Posterior vena cava (tissue), 2 donors: ENCODE results near the gene PDCD2. TPM values are rescaled to one million over a fixed set of nuclear protein-coding genes. Genes with fewer than 3 reads are reported as not detected.
"Not testable (repeated sequence)": the region's sequence is repeated elsewhere in the genome, so short reads cannot be mapped to it uniquely, and the experiment has no call there.

Experiments
- DNase-seq: peaks from one replicate; pipeline ENCODE4 v3.0.0-alpha.2; 2020; ENCODE audit warnings: low spot score
- intact Hi-C, 2 donors: fragments of 100-400 bp; cut with DNase I; formaldehyde crosslinking; loops; one replicate each; pipeline versions ENCODE4 v1.14.1 to v1.14.2; 2022 to 2023
- total RNA-seq, 2 donors: library from RNA; stranded (reverse); fragmentation: NEBNext Ultra II Directional; extraction: Animal tissue kit (Norgen Biotek cat#: 25700); gene quantifications; one replicate each; pipeline ENCODE4 v1.2.1, GENCODE V29; 2021
- donor health status: DM: yes; HTN: yes; CAD: no.
- donor health status: DM: yes; HTN: yes; CAD: no.

PDCD2 gene
- total RNA-seq, 2 donors from 2014 or later, result 33.6 to 40.7 TPM

DNA sequence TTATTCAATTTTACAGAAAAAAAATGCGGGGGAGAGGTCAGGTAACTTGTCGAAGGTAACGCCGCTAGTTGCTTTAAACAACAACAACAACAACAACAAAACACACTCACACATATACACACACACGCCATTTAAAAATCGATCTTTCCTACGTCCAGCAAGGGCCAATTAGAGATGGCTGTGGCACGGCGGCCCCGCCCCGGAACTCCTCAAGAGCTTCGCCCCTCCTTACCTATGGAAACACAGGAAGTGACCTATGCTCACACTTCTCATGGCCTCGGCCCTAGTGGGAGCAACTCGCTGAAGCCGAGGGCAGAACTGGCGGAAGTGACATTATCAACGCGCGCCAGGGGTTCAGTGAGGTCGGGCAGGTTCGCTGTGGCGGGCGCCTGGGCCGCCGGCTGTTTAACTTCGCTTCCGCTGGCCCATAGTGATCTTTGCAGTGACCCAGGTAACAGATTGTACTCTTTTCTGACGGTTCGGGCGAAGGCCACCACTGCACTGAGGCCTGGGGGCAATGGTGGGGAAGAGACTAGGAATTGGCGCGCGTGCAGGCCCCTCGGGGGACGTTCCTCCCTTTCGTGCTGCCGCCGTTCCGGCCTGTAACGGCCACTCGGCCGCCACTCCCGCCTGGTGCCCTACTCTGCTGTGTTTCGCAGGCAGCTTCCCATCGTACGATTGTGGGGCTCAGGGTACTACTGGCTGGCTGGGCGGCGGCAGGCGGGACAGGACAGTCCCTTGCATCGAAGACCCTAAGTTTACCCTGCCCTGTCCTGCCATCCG is 30.2 kb downstream of the PDCD2 start, which contains the start of gene TBP:
TBP (plus strand) TSS at position 357 of the 783 bp plus-strand sequence. CDS start 2,661 bp downstream, outside the sequence.
- peak; percentile 99 for DNase-seq
- intact Hi-C loops, result no loop called here

DNA sequence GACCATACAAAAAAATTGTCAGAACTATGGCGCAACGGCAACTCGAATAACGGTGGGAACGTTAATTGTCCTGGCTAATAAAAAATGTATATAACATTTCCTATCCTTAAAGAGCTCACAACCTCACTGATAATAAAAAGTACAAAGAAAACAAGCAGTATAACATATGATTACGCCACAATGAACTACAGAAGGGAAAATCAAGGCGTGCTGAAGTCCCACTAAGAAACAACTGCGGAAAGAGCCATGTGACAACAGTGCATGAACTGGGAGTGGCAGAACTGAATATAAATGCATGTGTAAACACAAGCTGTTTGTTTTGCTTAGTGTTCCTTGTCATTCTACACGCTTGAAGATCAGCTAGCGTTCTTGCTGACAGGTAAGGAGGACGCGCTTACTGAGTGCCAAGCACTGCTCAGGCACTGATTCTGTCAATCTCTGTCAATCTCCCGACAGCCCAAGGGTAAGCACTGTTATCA is 30.9 kb downstream of the PDCD2 start:
- DNase-seq, result no peak
- intact Hi-C loops, result no loop called here

DNA sequence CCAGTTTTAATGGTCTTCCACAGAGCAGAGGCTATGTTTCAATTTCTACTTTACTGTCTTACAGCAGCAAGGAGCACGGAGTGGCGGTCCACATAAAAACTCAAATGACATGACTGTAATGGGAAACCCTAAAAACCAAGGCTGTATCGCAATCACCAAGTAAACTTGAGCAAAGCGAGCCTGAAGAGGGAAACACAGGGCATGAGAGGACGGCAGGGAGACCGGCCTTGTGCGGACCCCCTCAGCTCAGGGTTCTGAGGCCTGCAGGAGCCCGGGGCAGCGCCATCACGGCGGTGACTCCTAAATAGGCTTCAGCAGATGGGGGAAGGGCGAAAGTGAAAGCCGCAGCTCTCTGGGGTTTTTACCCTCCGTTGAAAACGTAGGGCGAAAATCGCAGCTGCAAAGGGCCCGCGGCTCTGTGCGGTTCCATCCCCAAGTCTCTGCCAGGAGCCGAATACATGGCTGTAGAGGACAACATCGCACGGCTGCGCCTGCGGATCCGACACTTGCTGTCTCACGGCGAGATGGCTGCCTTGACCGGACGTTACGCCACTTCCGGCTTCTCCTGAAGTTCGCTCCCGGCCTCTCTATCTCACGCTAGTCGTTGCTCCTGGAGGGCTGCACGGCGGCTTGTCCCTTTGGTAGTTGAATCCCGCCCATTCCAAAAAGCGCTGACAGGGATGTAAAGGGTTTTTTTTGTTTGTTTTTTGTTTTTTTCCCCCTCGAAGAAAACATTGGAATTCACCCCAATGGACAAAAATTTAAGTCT is 31.5 kb downstream of the PDCD2 start, which contains the start of gene PSMB1:
PSMB1 (minus strand) TSS at position 543 of the 769 bp plus-strand sequence; CDS start at position 478, 65 bp downstream.
- DNase-seq, result peak; percentile 98
- intact Hi-C loops, result no loop called here

DNA sequence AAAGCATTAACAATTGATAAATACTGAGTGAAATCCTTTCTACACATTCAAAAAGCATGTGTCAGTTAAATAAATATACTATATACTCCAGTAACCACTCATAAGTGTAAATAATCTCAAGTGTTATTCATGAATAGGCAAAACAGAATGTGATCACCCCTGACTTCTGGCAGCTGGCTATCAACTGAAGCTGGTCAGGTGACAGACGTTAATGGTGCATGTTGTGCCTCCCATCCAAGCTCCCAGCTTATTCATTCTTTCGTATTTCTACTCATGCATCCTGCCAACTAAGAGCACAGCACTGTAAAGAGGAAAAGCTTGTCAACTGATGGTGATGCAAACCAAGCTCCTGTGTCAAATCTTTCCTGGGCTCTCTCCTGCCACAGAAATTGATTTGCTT is 39.0 kb downstream of the PDCD2 start:
- intact Hi-C loops, result no loop called here
- DNase-seq, result no peak

DNA sequence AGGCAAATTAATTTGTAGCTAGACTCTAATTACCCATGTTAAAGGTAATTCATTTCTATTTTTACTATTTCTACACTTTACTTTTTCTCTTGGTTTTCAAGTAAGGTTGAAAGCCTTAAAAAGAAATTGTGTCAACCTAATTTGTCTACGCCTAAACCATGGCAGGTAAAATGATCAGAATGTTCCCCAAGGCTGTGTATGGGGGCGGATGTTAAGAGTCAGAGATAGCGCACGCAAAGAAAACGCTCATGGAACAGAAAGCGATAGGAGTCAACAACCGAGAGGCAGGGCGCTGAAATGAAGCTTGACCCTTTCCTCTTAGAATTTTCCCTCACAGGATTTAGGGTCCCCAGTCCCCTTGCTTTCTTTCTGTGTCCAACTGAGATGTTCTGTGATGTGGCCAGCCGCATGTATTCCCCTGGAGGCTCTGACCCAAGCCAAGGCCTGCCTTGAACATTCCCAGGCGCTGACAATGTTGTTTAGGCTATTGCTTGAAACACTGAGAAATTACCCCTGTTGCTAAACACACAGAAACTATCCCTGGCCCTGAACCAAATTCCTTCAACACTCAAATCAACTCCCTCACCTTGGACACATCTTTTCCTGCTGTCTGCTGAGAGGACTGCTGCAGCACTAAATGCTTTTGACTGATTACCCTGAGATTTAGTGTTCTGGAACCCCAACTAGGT is 42.3 kb downstream of the PDCD2 start:
- intact Hi-C loops, result no loop called here
- no peak for DNase-seq

DNA sequence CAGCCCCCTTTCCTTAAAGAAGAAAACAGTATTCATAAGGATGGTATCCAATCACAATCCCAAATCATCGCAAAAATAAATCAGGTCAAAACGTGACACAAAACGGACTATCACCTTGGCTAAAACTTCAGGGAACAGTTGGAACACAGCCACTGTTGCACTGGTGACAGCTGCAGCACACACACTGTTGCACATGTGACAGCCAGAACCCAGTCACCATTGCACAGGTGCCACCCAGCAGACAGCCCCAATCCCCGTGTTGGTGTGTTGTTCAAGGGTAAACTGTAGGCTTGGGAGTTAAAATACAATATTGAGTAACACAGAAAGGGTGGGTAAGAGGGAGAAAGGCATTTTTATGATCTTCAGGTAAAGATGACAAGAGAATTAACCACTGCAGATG is 47.1 kb downstream of the PDCD2 start:
- intact Hi-C loops, result loop anchor here in 1 of 2 donors (5.0 kb wide), 1 partner anchor 1355 kb away; no protein-coding TSS in a partner anchor

DNA sequence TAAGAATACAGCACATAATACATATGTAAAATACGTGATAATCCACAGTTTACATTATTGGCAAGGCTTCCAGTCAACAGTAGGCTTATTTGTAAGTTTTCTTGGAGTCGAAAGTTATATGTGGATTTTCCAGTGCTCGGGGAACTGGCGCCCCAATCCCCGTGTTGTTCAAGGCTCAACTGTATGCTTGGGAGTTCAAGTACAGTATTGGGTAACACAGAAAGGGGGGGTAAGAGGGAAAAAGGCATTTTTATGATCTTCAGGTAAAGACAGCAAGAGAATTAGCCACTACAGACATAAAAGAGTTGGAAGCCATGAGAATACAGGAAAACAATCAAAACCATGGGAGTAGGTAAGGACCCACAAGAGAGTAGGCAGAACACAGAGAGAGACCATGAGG is 47.8 kb downstream of the PDCD2 start:
- intact Hi-C loops, result loop anchor here in 1 of 2 donors (5.0 kb wide), 1 partner anchor 1354 kb away; no protein-coding TSS in a partner anchor
- no peak for DNase-seq

More for the DNA sequence above, 47.1 kb downstream of the PDCD2 start:
- DNase-seq, result no peak

DNA sequence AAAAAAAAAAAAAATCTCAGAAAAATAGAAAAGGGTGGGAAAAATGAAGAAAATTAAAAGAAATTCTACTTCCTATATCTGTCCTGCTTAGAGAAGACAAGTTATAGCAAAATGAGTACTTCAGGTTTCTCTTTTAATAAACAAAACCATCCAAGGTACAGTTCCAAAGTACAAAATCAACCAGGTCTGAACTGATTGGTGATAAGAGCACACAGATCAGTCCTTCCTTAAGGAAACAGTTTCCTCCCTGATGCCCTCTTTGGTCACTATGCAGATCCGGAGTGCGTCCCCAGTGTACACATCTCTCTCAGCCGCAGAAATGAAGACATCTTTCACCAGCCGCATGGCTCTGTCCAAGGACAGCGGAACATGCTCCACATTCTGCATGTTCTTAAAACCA is 49.4 kb downstream of the PDCD2 start:
- DNase-seq, result no peak
- intact Hi-C loops, result loop anchor here in 1 of 2 donors (5.0 kb wide), 1 partner anchor 1353 kb away; no protein-coding TSS in a partner anchor

DNA sequence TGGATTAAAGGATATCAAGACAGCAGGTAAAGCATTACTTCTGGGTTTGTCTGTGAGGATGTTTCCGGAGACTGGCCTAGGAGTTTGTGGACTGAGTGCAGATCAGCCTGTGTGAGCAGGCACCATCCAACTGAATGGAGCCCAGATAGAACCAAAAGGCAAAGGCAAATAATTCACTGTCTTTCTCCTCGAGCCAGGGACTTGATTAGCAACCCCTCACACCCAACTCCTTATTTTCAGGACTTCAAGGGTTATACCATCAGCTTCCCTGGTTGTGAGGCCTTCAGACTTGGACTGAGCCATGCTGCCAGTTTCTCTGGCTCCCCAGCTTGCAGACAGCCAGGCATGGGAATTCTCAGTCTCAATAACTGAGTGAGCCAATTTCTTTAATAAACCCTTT is 50.6 kb downstream of the PDCD2 start:
- intact Hi-C loops, result loop anchor here in 1 of 2 donors (5.0 kb wide), 1 partner anchor 746 kb away; no protein-coding TSS in a partner anchor
- DNase-seq, result no peak

DNA sequence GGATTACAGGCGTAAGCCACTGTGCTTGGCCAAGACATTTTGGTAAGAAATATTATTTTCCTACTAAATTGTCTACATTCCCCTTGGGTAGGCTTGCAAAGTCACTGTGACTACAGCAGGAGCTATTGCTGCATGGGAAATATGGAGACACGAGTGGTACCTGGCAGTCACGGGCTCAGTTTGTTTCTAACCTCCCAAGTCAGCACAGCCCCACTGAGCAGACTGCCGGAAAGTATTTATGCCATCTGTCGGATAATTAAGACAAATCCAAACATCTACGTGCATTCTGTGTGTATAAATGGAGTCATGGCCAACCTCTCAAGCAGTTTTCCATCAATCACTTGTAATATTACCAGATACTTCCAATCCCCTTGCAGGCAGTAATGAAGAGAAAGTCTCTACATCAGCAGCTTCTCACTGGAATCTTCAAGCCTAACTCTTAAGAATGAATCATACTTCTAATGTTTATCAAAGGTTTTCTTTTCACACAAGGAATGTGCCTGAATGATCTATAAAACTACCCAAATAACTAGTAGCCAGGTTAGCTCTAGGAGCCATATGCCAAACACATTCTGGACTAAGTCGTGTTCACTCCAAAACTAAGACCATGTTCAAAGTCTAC is 51.5 kb downstream of the PDCD2 start:
- intact Hi-C loops, result loop anchor here in 1 of 2 donors (5.0 kb wide), 1 partner anchor 746 kb away; no protein-coding TSS in a partner anchor
- DNase-seq, result no peak

DNA sequence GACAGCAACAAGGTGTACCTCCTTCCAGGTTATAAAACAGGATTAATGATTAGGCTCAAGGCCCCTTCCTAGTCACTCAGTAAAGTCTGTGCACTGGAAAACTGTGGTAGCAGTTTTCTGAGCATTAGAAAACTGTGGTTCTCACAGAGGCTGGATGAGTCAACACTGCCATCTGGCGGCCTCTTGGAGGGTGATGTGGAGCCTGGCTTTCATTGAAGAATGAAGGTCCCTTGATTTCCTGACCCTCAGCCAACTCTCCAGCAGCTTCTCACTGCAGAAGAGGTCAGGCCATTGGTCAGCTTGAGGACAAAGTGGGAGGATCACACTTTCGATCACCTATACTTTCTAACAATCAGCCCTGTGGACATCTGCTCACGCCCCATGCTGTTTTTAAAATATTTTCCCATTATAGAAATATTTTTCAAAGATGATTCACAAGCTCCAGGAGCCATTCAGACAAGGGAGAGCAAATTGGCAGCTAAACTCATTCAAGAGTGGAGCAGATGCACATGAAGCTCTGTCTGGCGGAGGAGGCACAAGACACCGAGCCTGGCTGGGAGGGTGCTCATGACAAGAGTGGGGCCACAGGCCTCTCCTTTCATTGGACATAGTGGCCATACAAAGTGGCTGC is 54.5 kb downstream of the PDCD2 start:
- intact Hi-C loops, result loop anchor here in 1 of 2 donors (5.0 kb wide), 1 partner anchor 743 kb away; no protein-coding TSS in a partner anchor
- DNase-seq, result peak; percentile 93

DNA sequence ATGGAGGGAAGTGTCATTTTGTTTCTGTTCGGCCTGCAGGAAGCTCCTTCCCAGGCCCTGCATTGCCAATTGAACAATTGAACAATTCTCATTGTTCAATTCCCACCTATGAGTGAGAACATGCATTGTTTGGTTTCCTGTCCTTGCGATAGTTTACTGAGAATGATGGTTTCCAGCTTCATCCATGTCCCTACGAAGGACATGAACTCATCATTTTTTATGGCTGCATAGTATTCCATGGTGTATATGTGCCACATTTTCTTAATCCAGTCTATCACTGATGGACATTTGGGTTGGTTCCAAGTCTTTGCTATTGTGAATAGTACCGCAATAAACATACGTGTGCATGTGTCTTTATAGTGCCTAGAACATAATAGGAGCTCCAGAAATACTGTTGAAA is 56.4 kb downstream of the PDCD2 start:
- intact Hi-C loops, DNase-seq: not testable (repeated sequence)

DNA sequence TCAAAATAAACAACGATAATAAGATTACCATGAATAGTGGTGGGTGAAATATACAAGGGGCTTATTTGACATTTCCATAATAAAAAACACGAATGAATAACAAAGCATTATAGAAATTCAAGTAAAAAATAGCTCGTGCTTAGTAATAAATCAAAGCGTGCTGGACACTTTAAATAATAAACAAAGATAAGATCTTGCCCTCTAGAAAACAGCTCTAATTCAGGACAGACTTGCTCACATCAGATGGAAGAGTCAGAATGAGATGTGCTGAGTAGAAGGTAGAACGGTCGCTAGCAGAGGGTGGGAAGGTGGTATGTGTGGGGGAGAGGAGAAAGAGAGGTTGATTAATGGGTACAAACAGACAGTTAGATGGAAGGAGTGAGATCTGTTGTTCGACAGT is 58.6 kb downstream of the PDCD2 start:
- intact Hi-C loops, result no loop called here
- DNase-seq, result no peak

Other genes starting within 250 kb of the PDCD2 start
- gene PSMB1, start 31.3 kb downstream of the PDCD2 start, total RNA-seq, result 100 to 1,000 TPM; 116 to 128 TPM
- gene TBP, start 30.3 kb downstream of the PDCD2 start, total RNA-seq, result 10 to 100 TPM in 1 of 2 donors, 1 to 10 TPM in 1; 9.7 to 13.1 TPM